ENCODE data around the gene TBC1D14. TPM values are rescaled to one million over a fixed set of nuclear protein-coding genes. Genes with fewer than 3 reads are reported as not detected.

Gene TBC1D14
- total RNA-seq, 1 experiment from 2014 or later: 50.2 TPM

DNA sequence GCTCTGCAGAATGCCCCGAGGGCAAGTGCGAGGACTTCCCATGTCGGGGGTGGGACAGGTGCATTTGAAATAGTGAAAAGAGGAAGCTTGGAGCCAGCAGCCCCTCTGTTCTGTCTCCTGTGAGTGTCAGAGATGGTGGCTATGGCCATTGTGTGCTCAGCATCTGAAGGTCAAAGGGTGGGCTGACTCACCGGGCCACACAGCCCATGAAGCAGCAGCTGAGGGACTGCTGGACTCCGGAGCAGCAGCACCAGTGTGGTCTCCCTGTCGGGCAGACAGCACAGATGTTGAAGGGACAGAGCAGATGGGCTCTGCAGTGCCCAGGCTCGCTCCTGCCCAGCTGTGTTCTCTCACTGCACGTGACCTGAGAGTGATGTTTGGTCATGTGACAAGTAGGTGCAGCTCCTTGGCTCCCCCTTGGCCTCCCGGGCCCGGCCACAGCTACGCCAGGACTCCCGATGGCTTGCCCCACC is 53.5 kb downstream of the TBC1D14 start:
- no peak overlapping the region for H3K4ac ChIP-seq (ENCODE audit: low read depth, low read length)
- peak overlapping the region; percentile 92 to 96 (median 94) for H3K27ac Mint-ChIP-seq
- H3K79me2 ChIP-seq (ENCODE audit: insufficient read depth, low read length): no peaks in the 10 kb centered on the region; the same call in 1 of the 2 replicates
- no peak for DNase-seq
- no CpG with 5 or more reads among the region's 12 CpGs for WGBS (ENCODE audit: extremely low coverage, insufficient read length, low lambda C conversion rate)
- H2AFZ ChIP-seq (ENCODE audit: low read length): no peak overlapping the region
- TF ChIP-seq, protein P1, sequence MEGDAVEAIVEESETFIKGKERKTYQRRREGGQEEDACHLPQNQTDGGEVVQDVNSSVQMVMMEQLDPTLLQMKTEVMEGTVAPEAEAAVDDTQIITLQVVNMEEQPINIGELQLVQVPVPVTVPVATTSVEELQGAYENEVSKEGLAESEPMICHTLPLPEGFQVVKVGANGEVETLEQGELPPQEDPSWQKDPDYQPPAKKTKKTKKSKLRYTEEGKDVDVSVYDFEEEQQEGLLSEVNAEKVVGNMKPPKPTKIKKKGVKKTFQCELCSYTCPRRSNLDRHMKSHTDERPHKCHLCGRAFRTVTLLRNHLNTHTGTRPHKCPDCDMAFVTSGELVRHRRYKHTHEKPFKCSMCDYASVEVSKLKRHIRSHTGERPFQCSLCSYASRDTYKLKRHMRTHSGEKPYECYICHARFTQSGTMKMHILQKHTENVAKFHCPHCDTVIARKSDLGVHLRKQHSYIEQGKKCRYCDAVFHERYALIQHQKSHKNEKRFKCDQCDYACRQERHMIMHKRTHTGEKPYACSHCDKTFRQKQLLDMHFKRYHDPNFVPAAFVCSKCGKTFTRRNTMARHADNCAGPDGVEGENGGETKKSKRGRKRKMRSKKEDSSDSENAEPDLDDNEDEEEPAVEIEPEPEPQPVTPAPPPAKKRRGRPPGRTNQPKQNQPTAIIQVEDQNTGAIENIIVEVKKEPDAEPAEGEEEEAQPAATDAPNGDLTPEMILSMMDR (conservative IDR thresholded peaks at IDR 0.05): no peak
- H2BK120ac ChIP-seq (ENCODE audit: low read depth, low read length, poor library complexity, severe bottlenecking): no peak overlapping the region
- peak overlapping the region; percentile 32; the same call in 1 of the 2 replicates for H3K14ac ChIP-seq (ENCODE audit: insufficient read depth, low read length)
- H2AK5ac ChIP-seq (ENCODE audit: insufficient read length, low read length): no peak overlapping the region
- no peaks in the 10 kb centered on the region for H3K79me1 ChIP-seq (ENCODE audit: insufficient read depth, low read depth, low read length, poor library complexity, severe bottlenecking)
- no peak overlapping the region for H3K56ac ChIP-seq (ENCODE audit: insufficient read length, low read depth, low read length)
- peaks cover 2 to 5% (median 4%) of the 10 kb centered on the region in 3 experiments; a peak in 2 of 7 replicates for H3K36me3 Mint-ChIP-seq (ENCODE audit: insufficient read depth in 1 of 3, low read depth in 3 of 3)
- H3K23me2 ChIP-seq (ENCODE audit: insufficient read length, low read depth, low read length, poor library complexity, severe bottlenecking): no peaks in the 10 kb centered on the region
- no peak overlapping the region for H2BK12ac ChIP-seq (ENCODE audit: insufficient read length, low read depth, low read length)
- H2BK5ac ChIP-seq (ENCODE audit: insufficient read length, low read length): no peak overlapping the region
- no peak overlapping the region for H3T11ph ChIP-seq (ENCODE audit: low read length)
- no peak overlapping the region for H4K8ac ChIP-seq (replicated peaks; ENCODE audit: insufficient read length, low read depth, low read length)
- H4K20me1 ChIP-seq (ENCODE audit: control insufficient read depth, insufficient read depth, insufficient read length): no peaks in the 10 kb centered on the region
- no peak overlapping the region for H3K4me2 ChIP-seq (ENCODE audit: insufficient read depth, insufficient read length, low read length)
- no peak overlapping the region for H2BK20ac ChIP-seq (ENCODE audit: low read depth, low read length, poor library complexity, severe bottlenecking)
- H3K4me1 ChIP-seq (ENCODE audit: insufficient read depth, low read length): peaks cover 5% of the 10 kb centered on the region; the same call in 1 of the 2 replicates
- no peak overlapping the region for H3K4me3 Mint-ChIP-seq
- no peaks in the 10 kb centered on the region for H3K27me3 ChIP-seq (ENCODE audit: insufficient read depth, low read length)
- no peaks in the 10 kb centered on the region for H3K9me3 ChIP-seq (ENCODE audit: control insufficient read depth, low read depth, low read length)
- H3K9ac ChIP-seq (ENCODE audit: extremely low read depth, insufficient read length, low read length): no peak overlapping the region
- peaks cover 0 to 2% of the 10 kb centered on the region in 2 experiments; a peak in 1 of 5 replicates for H3K9me3 Mint-ChIP-seq
- no peak overlapping the region for H3K27ac ChIP-seq (ENCODE audit: insufficient read length, low read depth, low read length)
- no peak overlapping the region for H2BK15ac ChIP-seq (ENCODE audit: low read depth, low read length)
- H4K5ac ChIP-seq (ENCODE audit: insufficient read length, low read depth, low read length): no peak overlapping the region
- H4K91ac ChIP-seq (ENCODE audit: insufficient read length, low read depth, low read length): no peak overlapping the region
- peaks cover 42 to 58% of the 10 kb centered on the region in 2 experiments for H3K4me1 Mint-ChIP-seq
- no peak overlapping the region for H3K23ac ChIP-seq (ENCODE audit: insufficient read length, low read depth, low read length)
- H3K27me3 Mint-ChIP-seq (ENCODE audit: low read depth): no peaks in the 10 kb centered on the region; the same call in 1 of the 2 replicates
- H3K18ac ChIP-seq (ENCODE audit: insufficient read length, low read depth, low read length): no peak overlapping the region
